GM21529 (cell line): ENCODE data around the gene FAT2.
"Not testable (repeated sequence)": the region's sequence is repeated elsewhere in the genome, so short reads cannot be mapped to it uniquely, and the experiment has no call there.

ENCODE experiments used
- ATAC-seq: cut with Tn5 transposase; IDR thresholded peaks from one replicate; pipeline ENCODE4 v1.9.1; 2021; ENCODE audit not compliant: unreplicated experiment

FAT2 gene

GRCh38 chr5:151615431-151615830, 24.3 kb upstream of the FAT2 start:
- ATAC-seq, result no peak

DNA sequence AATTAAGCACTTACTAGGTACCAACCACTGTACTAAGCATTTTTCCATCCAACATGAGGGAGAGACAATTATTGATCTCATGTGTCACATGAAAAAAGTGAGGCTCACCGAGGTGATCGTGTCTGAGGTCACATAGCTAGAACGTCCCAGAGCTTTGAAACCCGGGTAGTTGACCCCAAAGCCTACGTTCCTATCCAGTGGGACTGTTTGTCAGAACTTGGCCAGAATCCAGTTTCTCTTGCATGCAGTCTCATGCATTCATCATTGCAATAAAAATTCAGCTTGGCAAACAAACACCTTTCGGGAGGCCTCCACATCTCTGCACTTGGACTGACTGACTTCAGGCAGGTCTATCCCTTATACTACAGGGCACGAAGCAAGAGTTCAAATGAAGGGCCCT, 23.4 kb upstream of the FAT2 start:
- ATAC-seq, result no peak

GRCh38 chr5:151612689-151613427, 21.7 kb upstream of the FAT2 start:
- peak; percentile 84 for ATAC-seq

- no peak for ATAC-seq
Measured at GRCh38 chr5:151611127-151611775, 20.1 kb upstream of the FAT2 start.

DNA sequence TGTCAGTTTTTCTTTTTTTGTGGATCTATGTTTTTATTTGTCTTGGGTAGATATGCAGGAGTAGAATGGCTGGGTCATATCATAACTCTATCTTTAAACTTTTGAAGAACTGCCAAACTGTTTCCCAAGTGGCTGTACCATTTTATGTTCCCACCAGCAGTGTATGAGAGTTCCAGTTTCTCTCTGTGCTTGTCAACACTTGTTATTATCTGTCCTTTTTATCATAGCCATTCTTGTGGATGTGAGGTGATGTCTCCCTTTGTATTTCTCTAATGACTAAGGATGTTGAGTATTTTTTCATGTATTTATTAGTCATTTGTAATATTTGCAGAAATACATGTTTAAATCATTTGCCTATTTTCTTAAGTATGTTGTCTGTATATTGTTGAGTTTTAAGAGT, 17.4 kb upstream of the FAT2 start:
- no peak for ATAC-seq

- no peak for ATAC-seq
Measured at GRCh38 chr5:151607304-151607703, 16.2 kb upstream of the FAT2 start.

DNA sequence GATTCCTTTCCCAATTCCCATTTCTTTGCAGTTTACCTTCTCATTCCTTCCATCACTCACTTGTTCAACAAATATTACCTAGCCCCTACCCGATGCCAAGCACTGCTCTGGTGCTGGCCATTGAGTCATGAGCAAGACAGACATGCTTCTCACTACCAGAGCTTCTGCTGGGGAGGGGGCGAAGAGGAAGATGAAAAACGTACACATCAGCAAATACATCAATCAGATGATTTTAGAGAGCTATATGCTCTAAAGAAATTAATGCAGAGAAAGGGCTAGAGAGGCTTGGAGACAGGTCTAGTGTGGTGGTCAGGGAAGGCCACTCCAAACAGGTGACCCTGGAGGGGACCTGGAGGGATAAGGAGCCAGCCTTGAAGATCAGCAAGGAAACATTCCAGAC, 14.4 kb upstream of the FAT2 start:
- ATAC-seq, result no peak

DNA sequence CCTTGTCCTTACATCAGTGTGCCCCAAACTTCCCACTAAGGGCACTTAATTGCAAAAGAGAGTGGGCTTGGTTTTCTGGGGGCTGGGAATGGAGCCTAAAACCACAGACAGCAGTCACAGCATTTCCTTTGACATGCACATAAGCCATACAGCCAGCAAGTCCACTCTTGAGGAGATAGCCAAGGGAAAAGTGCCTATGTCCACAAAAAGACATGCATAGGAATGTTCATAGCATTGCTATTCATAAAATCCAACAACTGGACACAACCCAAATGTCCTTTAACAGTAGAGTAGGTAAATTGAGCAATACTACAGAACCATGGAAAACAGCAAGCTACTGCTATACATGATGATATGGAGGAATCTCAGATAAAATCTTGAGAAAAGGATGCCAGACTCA, 11.7 kb upstream of the FAT2 start:
- ATAC-seq, result no peak

DNA sequence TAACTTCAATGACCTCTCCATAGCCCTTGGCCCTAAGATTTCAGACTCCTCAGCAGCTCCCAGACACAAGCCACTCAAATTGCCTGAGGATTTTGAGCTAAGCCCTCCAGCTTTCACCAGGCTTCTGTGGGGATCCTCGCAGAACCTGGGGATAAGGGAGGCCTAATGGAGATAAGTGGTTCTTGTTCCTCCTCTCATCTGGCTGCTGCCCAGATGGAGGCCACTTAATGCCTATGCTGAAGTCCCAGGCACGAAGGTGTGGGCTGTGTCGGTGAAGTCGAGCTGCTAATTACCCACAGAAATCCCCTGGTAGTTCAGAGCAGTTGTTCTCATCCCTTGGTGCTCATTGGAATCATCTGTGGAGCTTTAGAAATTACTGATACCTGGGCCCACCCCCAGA, 10.3 kb upstream of the FAT2 start:
- ATAC-seq, result no peak

GRCh38 chr5:151600069-151600665, 9.0 kb upstream of the FAT2 start:
- no peak for ATAC-seq

DNA sequence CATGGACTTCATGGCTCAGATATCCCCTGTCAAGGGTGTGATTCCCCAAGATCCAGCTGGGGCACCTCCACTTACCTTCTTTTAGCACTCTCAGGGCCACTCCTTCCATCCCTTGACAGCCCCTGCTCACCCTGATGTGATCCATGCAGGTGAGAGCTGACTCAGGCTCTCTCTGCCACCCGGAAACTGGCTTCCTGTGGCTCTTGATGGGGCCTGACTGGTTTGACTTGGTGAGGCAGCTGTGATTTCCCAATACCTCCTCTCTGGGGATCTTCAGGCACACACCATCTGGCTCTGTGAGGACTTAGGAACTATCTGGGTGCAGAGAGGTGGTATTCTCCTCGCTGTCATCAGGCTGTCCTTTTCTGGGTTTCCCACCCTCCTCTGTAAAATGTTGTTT, 7.9 kb upstream of the FAT2 start:
- ATAC-seq, result no peak

GRCh38 chr5:151598549-151598948, 7.4 kb upstream of the FAT2 start:
- ATAC-seq, result no peak

DNA sequence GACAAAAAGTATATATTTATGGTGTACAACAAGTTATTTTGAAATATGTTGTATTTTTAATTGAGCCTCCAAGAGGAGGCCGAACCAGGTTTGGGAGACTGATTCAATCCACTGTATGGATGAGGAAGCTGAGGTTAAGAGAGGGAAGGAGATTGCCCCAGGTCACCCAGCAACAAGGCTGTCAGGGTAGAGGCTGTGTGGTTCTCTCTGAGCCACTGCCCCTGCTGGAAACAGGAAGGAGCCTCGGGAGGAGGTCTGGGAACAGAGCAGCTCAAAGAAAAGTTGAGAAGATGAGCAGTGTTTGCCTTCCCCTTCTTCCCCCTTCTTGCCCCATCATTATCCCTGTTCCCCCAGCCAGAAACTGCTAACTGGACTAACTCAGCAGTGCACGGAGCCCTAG, 6.6 kb upstream of the FAT2 start:
- no peak for ATAC-seq

GRCh38 chr5:151596828-151597539, 5.9 kb upstream of the FAT2 start:
- ATAC-seq, result no peak

GRCh38 chr5:151595411-151595826, 4.3 kb upstream of the FAT2 start:
- no peak for ATAC-seq

- peak; percentile 72 for ATAC-seq
Measured at GRCh38 chr5:151592855-151593408, 1.8 kb upstream of the FAT2 start.

DNA sequence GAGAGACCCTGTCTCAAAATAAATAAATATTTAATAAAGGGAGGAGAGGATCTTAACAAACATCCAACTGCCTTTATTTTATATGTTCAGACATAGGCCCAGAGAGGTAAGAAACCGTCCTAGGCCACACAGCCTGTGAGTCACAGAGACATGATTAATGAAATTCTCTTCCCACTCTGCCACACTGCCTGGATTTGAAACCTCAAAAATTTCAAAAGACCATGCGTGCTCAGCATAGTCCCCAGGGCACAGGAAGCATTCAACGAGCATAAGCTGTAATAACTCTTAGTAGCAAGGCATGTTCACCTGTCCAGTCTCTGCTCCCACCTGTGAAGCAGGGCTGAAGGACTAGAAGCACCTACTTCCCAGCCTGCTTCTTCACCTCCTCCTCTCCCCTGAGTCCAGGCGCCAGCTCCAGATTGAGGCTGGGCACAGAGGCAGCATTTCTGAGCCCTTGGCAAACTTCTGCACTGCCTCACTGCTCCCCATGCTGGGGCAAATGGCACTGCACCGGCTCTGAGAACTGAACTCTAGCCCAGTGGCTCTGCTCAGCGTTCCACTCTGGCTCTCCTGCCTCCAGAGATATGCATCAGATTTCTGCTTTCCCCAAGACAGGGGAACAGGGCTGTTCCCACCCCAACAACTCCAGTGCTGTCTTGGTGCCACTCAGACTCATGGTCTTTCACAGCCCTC, 1.1 kb downstream of the FAT2 start:
- no peak for ATAC-seq

GRCh38 chr5:151587796-151588555, 3.2 kb downstream of the FAT2 start:
- ATAC-seq, result no peak

DNA sequence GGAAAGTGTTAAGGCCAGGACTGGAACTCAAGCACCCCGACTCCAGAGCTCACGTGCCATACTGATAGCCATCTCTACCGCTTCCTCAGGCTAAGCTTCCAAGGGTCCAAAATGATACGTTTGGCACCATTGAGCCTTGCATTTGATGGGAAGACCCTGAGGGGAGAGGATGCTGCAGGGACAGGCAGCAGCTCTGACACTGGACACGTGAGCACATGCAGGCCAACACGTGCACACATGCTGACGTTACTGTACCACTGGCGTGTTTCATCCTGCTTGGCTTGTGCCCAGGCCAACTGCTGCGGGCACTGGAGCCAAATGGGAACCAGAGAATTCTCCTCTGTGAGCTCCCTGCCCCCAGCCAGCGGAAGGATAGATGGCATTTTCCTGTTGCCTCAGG, 5.2 kb downstream of the FAT2 start:
- no peak for ATAC-seq

DNA sequence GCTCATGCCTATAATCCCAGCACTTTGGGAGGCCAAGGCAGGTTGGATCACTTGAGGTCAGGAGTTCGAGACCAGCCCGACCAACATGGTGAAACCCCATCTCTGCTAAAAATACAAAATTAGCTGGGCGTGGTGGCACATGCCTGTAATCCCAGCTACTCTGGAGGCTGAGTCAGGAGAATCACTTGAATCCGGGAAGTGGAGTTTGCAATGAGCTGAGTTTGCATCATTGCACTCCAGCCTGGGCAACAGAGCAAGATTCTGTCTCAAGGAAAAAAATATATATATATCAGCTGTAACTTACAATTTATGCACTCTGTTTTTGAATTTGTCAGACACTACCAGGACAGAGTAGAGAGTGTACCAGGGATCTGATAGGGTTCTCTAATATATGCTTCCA, 5.8 kb downstream of the FAT2 start:
- not testable (repeated sequence) for ATAC-seq
